SK-N-SH (cell line): Measurements from ENCODE around the gene AIFM3. TPM values are rescaled to one million over a fixed set of nuclear protein-coding genes. Genes with fewer than 3 reads are reported as not detected.

Experiments used
- CTCF ChIA-PET: fragments of 300-600, 350-600 bp; formaldehyde crosslinking; extraction: SDS; loops from one replicate; lab custom pipeline; 2021; lab: Yijun Ruan, JAX
- POLR2A ChIA-PET: fragments of 350-600 bp; sonication (Branson Sonifier 250); formaldehyde crosslinking; extraction: SDS; loops from one replicate; lab custom pipeline; 2020; ENCODE audit warnings: antibody characterized with exemption, inconsistent platforms; lab: Yijun Ruan, JAX
- DNase-seq: peaks from one replicate; pipeline ENCODE4 v3.0.0; 2012
- H2AFZ ChIP-seq: fragments of 200-600 bp; sonication (generic); 2 replicates; pipeline ENCODE4 v1.8.1; 2016; ENCODE audit warnings: antibody characterized with exemption, mild to moderate bottlenecking, low read depth
- H3F3A ChIP-seq: fragments of 200-600 bp; sonication (generic); replicated peaks from 2 replicates; pipeline ENCODE3; 2016; ENCODE audit warnings: antibody characterized with exemption, mild to moderate bottlenecking; ENCODE audit not compliant: insufficient read depth
- H3K27ac ChIP-seq, 2 experiments: fragments of 200-500 bp in 1 of 2; fragments of 200-600 bp in 1 of 2; sonication (Bioruptor generic) in 1 of 2; sonication (generic), shearing (Covaris generic) in 1 of 2; 2 replicates each; pipeline versions ENCODE4 v1.5.1 to v1.6.1; 2014 to 2016; ENCODE audit warnings: low read depth in 2 of 2, inconsistent platforms in 1 of 2, low read length in 1 of 2, mild to moderate bottlenecking in 1 of 2, mixed read lengths in 1 of 2
- H3K27me3 ChIP-seq: fragments of 200-600 bp; sonication (generic), shearing (Covaris generic); 2 replicates; pipeline ENCODE4 v1.6.1; 2016; ENCODE audit warnings: mixed run types; ENCODE audit not compliant: insufficient read depth
- H3K36me3 ChIP-seq, 2 experiments: fragments of 200-500 bp in 1 of 2; fragments of 200-600 bp in 1 of 2; sonication (Bioruptor generic) in 1 of 2; sonication (generic) in 1 of 2; replicated peaks in 1 of 2; 2 replicates each; pipeline versions ENCODE3 to v1.5.1; 2014 to 2016; ENCODE audit warnings: low read length in 1 of 2, mild to moderate bottlenecking in 1 of 2; ENCODE audit not compliant: insufficient read depth in 2 of 2, control insufficient read depth in 1 of 2
- H3K4me1 ChIP-seq, 2 experiments: fragments of 200-500 bp in 1 of 2; fragments of 200-600 bp in 1 of 2; sonication (Bioruptor generic) in 1 of 2; sonication (generic), shearing (Covaris generic) in 1 of 2; 2 replicates each; pipeline versions ENCODE4 v1.5.1 to v1.6.1; 2014 to 2016; ENCODE audit warnings: low read depth in 1 of 2, low read length in 1 of 2, mixed run types in 1 of 2; ENCODE audit not compliant: insufficient read depth in 2 of 2, control insufficient read depth in 1 of 2
- H3K4me2 ChIP-seq: fragments of 200-600 bp; sonication (generic), shearing (Covaris generic); 2 replicates; pipeline ENCODE4 v1.6.1; 2017; ENCODE audit warnings: mixed run types
- H3K4me3 ChIP-seq, 2 experiments: fragments of 200-500 bp in 1 of 2; fragments of 200-600 bp in 1 of 2; sonication (Bioruptor generic) in 1 of 2; sonication (generic), shearing (Covaris generic) in 1 of 2; 2 replicates each; pipeline versions ENCODE4 v1.5.1 to v1.8.1; 2014 to 2016; ENCODE audit warnings: low read depth in 2 of 2, inconsistent platforms in 1 of 2, low read length in 1 of 2, mild to moderate bottlenecking in 1 of 2, mixed read lengths in 1 of 2, moderate library complexity in 1 of 2
- H3K79me2 ChIP-seq: fragments of 200-600 bp; sonication (generic); 2 replicates; pipeline ENCODE4 v1.8.1; 2017; ENCODE audit warnings: mild to moderate bottlenecking; ENCODE audit not compliant: insufficient read depth
- H3K9ac ChIP-seq: fragments of 200-600 bp; sonication (generic); 2 replicates; pipeline ENCODE4 v1.6.1; 2017; ENCODE audit warnings: mixed run types
- H3K9me2 ChIP-seq: fragments of 200-600 bp; sonication (generic); 2 replicates; pipeline ENCODE4 v1.6.1; 2017; ENCODE audit warnings: mixed run types
- H3K9me3 ChIP-seq: fragments of 200-600 bp; sonication (generic); 2 replicates; pipeline ENCODE4 v1.6.1; 2017; ENCODE audit warnings: mixed run types, mild to moderate bottlenecking, moderate library complexity
- H4K20me1 ChIP-seq: fragments of 200-600 bp; sonication (generic); 2 replicates; pipeline ENCODE4 v1.6.1; 2017; ENCODE audit warnings: mild to moderate bottlenecking, mixed run types; ENCODE audit not compliant: insufficient read depth
- CHD2 ChIP-seq: fragments of 150-350 bp; IDR thresholded peaks from 2 replicates; pipeline ENCODE4 v1.6.1; 2018; ENCODE audit warnings: low read length; ENCODE audit not compliant: partially characterized antibody
- ELF1 ChIP-seq: IDR thresholded peaks from 2 replicates; pipeline ENCODE4 v1.4.0; 2012
- EP300 ChIP-seq, 2 experiments: IDR thresholded peaks; 2 replicates each; pipeline versions ENCODE4 v1.4.0 to v1.6.1; 2012; ENCODE audit warnings: borderline replicate concordance in 1 of 2, low read depth in 1 of 2, low read length in 1 of 2
- EZH2phosphoT487 ChIP-seq: fragments of 200-600 bp; sonication (generic); IDR thresholded peaks from 2 replicates; pipeline ENCODE4 v1.6.1; 2017; ENCODE audit warnings: low read depth, mixed run types, mild to moderate bottlenecking, antibody characterized with exemption, moderate library complexity, borderline replicate concordance
- FOSL2 ChIP-seq: IDR thresholded peaks from 2 replicates; pipeline ENCODE4 v1.4.0; 2012; ENCODE audit warnings: low read depth, mild to moderate bottlenecking, moderate library complexity, borderline replicate concordance
- FOXM1 ChIP-seq: IDR thresholded peaks from 2 replicates; pipeline ENCODE4 v1.4.0; 2012; ENCODE audit warnings: low read depth, mild to moderate bottlenecking
- GATA2 ChIP-seq: sonication (generic); formaldehyde crosslinking; IDR thresholded peaks from 2 replicates; pipeline ENCODE4 v1.5.0; 2020; ENCODE audit warnings: mild to moderate bottlenecking, missing genetic modification reagents
- JUND ChIP-seq: IDR thresholded peaks from 2 replicates; pipeline ENCODE4 v1.4.0; 2012
- MXI1 ChIP-seq: IDR thresholded peaks from 2 replicates; pipeline ENCODE4 v1.6.1; 2012; ENCODE audit warnings: mild to moderate bottlenecking, low read depth, low read length, improper control_type of control experiment
- NFIC ChIP-seq: IDR thresholded peaks from 2 replicates; pipeline ENCODE4 v1.4.0; 2012; ENCODE audit warnings: borderline replicate concordance
- NRF1 ChIP-seq: IDR thresholded peaks from 2 replicates; pipeline ENCODE4 v1.6.1; 2012; ENCODE audit warnings: low read depth, mild to moderate bottlenecking, low read length
- POLR2AphosphoS5 ChIP-seq: IDR thresholded peaks from 2 replicates; pipeline ENCODE4 v1.6.1; 2012; ENCODE audit warnings: low read depth, low read length
- RFX5 ChIP-seq: IDR thresholded peaks from 2 replicates; pipeline ENCODE4 v1.6.1; 2012; ENCODE audit warnings: mild to moderate bottlenecking, improper control_type of control experiment, low read length
- SIN3A ChIP-seq: IDR thresholded peaks from 2 replicates; pipeline ENCODE4 v1.6.1; 2012; ENCODE audit warnings: low read depth, mild to moderate bottlenecking, low read length, moderate library complexity, borderline replicate concordance
- YY1 ChIP-seq: IDR thresholded peaks from 2 replicates; pipeline ENCODE4 v1.4.0; 2012; ENCODE audit warnings: low read depth, mild to moderate bottlenecking
- WGBS: methylation state at CpG from one replicate; pipeline ENCODE4 v1.1.6; 2017; ENCODE audit warnings: low lambda C conversion rate; 5-methylcytosine and 5-hydroxymethylcytosine counted together
- polyA plus RNA-seq, 3 experiments: library from polyadenylated mRNA; depleted of rRNA; stranded (reverse); fragments of >200 nt; gene quantifications; 2 replicates each; pipeline ENCODE4 v1.2.3, GENCODE V29; 2012

AIFM3 gene
- polyA plus RNA-seq, 1 of the 3 experiments (the other 2 are of a cell fraction), result 1.7 TPM

DNA sequence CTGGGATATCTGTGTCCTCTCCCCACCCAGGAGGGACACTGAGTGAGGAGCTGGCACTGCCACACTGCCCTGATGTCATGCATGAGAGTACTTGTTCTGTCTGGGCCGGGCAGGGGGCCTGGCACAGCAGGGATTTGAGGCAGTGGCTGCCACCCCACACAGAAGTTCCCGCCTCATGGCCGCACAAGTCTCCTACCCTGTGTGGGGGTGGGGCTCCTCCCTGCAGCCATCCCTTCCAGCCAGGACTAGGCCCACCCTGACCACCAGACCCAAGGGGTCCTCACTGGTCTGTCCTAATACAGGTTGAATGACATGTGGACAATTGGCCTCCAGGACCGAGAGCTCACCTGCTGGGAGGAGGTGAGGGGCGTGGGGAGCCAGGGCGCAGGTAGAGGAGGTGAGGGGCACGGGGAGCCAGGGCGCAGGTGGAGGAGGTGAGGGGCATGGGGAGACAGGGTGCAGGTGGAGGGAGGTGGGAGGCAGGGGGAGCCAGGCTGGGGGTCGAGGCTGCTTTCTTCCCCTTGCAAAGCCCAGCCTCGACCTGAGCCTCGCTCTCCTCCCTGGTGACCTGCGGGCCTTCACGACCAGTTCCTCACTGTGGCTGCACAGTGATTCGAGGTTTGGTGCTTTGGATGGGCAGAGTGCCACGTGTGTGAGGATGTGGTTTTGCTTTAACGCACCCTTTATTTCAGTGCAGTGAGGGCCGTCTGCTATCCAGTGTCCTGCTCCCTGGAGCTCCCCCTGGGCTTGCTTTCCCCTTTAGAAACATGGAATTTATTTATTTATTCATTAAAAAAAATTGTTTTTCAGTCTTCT, 22.5 kb downstream of the AIFM3 start (continued):
- TF ChIP-seq CHD2 (no peak), POLR2AphosphoS5 (no peak)

DNA sequence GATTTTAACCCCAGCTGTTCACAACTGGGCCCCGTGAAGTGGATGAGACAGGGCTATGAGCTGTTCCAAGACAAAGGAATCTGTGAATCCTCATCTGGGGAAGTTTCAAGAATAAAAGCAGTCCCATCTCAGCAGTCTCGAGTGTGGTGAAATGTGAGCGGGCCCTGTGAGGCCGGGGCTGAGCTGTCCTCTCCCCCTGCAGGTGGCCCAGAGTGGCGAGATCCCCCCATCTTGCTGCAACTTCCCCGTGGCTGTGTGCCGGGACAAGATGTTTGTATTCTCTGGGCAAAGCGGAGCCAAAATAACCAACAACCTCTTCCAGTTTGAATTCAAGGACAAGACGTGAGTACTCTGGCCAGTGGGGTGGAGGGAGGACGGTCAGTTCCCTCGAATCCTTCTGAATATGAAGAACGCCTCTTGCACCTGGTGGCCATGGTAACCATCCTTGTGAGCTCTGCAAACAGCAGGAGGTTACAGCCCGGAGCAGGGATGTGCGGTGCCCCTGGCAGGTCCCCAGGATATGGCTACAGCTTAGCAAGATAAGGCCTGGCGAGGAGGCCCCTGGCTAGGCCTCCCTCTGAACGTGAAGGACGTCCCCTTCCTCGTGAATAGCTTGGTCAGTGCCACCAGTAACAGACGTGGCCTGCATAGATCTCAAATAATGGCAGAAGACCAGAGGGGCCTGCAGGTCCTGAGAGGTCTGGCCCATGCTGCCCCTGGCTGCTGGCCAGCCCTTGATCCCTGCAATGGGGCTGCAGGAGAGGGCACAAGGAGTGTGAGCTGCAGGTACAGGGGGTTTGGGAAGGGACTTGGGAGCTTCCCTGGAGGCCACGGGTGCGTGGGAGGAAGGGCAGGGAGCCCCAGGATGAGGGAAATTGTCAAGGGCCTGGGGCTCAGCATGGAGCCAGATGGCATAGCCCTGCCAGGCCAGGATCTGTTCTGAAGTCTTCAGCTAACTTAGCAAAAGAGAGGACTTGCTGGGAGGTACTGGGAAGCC, 23.4 kb downstream of the AIFM3 start:
- Histone ChIP-seq H3K27me3 (no peaks in the 10 kb centered on the region), H3F3A (no peaks in the 10 kb centered on the region)
- POLR2A ChIA-PET, result interaction anchor here (1.1 to 2.6 kb wide), 3 partner anchors 9 to 104 kb away, joined by 3 to 18 read pairs (median 7); partner anchors contain the start of gene THAP7

DNA sequence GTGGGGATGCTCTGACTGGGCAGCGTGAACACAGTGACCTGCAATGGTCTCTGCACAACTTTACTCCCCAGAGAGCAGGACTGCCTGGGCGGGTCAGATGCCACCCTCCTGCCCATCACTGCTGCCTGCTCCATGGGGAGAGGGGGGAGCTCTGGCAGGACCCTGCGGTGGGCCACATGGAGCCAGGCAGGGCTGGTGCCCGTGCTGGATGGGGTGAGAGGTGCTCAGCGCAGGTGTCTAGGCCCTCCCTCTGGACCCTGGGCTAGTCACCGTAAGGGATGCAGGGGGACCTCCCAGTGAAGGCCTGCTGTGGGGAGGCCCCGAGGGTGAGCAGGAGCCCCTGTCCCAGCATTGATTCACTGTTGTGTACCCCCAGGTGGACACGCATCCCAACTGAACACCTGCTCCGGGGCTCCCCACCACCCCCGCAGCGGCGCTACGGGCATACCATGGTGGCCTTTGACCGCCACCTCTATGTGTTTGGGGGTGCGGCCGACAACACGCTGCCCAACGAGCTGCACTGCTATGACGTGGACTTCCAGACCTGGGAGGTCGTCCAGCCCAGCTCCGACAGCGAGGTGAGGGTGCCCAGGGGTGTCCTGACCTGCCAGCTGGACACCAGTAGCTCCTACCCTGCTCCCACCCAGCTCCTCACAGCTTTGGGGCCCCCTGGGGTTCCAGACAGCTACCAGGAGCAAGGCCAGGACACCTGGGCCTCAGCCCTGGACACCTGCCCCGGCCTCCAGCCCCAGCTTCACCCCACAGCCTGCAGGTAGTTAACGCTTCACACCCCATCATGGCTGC, 24.4 kb downstream of the AIFM3 start:
- WGBS, result 96% methylated on average over 12 of the region's 24 CpGs
- Histone ChIP-seq H3K4me1 (no peaks in the 10 kb centered on the region), H3K9me3 (no peaks in the 10 kb centered on the region), H3K4me3 (no peak overlapping the region), H3F3A (no peaks in the 10 kb centered on the region), H4K20me1 (no peaks in the 10 kb centered on the region), H2AFZ (no peak overlapping the region), H3K4me2 (no peak overlapping the region), H3K36me3 (peaks cover 11 to 60% of the 10 kb centered on the region in 2 experiments), H3K27me3 (no peaks in the 10 kb centered on the region), H3K27ac (no peak overlapping the region), H3K9ac (no peak overlapping the region), H3K9me2 (no peaks in the 10 kb centered on the region), H3K79me2 (no peaks in the 10 kb centered on the region)
- ChIA-PET POLR2A (interaction anchor here (1.1 to 2.6 kb wide), 2 partner anchors 8 to 105 kb away, joined by 3 to 18 read pairs; no protein-coding TSS in a partner anchor), CTCF (interaction anchor here (0.6 to 1.3 kb wide), 2 partner anchors 9 to 110 kb away, joined by 3 to 7 read pairs; partner anchors contain the start of gene LZTR1)
- DNase-seq, result no peak
- TF ChIP-seq SIN3A, result no peak
- no peak for TF ChIP-seq NRF1
- no peak for TF ChIP-seq EZH2phosphoT487
- no peak for TF ChIP-seq ELF1
- no peak for TF ChIP-seq CHD2

More for the DNA sequence above, 23.4 kb downstream of the AIFM3 start:
- CTCF ChIA-PET, result interaction anchor here (1.1 to 2.2 kb wide), 4 partner anchors 8 to 105 kb away, joined by 3 to 7 read pairs (median 5); partner anchors contain the start of gene LZTR1
- H3K27ac ChIP-seq, result no peak overlapping the region
- H3K36me3 ChIP-seq, result peaks cover 16 to 64% of the 10 kb centered on the region in 2 experiments
- H3K4me2 ChIP-seq, result no peak overlapping the region
- 89% methylated on average over 18 of the region's 21 CpGs for WGBS
- no peak overlapping the region for H3K9ac ChIP-seq
- no peak overlapping the region for H2AFZ ChIP-seq
- H3K9me2 ChIP-seq, result no peaks in the 10 kb centered on the region
- no peaks in the 10 kb centered on the region for H4K20me1 ChIP-seq
- no peak for DNase-seq
- H3K79me2 ChIP-seq, result no peaks in the 10 kb centered on the region
- TF ChIP-seq JUND (no peak), ELF1 (no peak), YY1 (no peak), NFIC (no peak), FOSL2 (no peak), RFX5 (no peak), EP300 (IDR thresholded peaks at IDR 0.05; ENCODE audit: borderline replicate concordance in 1 of 2, low read depth in 1 of 2, low read length in 1 of 2) (no peak), GATA2 (no peak), MXI1 (no peak), POLR2AphosphoS5 (no peak), FOXM1 (no peak)
- no peaks in the 10 kb centered on the region for H3K4me1 ChIP-seq
- H3K4me3 ChIP-seq, result no peak overlapping the region
- no peaks in the 10 kb centered on the region for H3K9me3 ChIP-seq
